ENCODE results near the gene ID1. TPM values are rescaled to one million over a fixed set of nuclear protein-coding genes. Genes with fewer than 3 reads are reported as not detected.

The ID1 gene
- total and polyA plus RNA-seq, 10 of the 15 experiments (the other 5 are each of a cell fraction or from before 2014, with no cell fraction given), result 0.09 to 1.3 (median 0.47) TPM; not detected in 2

DNA sequence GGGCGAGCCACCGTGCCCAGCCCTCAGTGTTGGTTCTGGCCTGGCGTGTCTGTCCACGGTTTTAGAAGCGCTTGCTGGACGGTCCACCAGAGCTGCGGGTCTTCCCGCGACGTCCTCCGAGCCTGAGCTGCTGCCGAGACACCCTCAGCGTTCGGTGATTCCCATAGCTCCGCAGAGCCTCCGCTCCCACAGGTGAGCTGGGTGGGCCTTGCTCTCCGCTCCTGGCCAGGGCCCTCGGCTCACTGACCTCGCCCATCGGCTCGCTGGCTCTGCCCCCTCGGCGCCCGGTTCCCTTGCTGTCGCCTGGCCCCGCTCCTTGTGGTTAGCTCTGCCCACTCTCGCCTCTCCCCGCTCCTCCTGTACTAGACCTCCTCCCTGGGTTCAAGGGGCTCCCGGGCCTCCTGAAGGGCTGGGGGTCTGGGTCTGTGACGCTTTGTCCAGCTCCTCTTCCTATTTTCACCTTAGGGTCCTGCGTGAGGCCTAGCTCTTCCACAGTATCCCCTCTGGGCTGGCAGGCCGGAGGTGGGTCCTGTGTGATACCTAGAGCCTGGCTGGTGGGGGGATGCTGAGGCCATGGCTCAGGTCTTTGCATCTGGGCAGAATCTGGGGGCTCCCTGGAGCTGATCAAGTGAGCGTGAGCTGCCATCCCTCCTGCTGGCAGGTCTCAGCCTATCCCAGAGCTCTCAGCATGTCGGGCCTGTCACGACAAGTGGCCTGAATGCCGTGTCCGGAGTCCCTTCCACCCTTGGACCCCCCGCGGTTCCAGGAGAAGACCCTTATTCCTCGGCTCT lies 27.7 kb downstream of the ID1 start:
- ATAC-seq, result no peak
- H4K20me1 ChIP-seq (ENCODE audit: control insufficient read depth, insufficient read depth), result no peaks in the 10 kb centered on the region
- intact Hi-C loops (cut with micrococcal nuclease; ENCODE audit: unreplicated experiment), result no loop called here
- no peak overlapping the region for H3K27ac ChIP-seq (ENCODE audit: control insufficient read depth, insufficient read depth)
- SMC1A ChIA-PET (ENCODE audit: uncharacterized antibody, unreplicated experiment), result interaction anchor here (0.8 to 5.8 kb wide), 4 partner anchors 28 to 182 kb away, joined by 3 to 34 read pairs (median 18); partner anchors contain the start of gene BCL2L1
- no peaks in the 10 kb centered on the region for H3K9me3 ChIP-seq (replicated peaks; ENCODE audit: control insufficient read depth, insufficient read depth, low read length)
- DNase-seq (ENCODE audit: low read depth, low spot score), result no peak
- no peaks in the 10 kb centered on the region for H3K79me2 ChIP-seq (ENCODE audit: control insufficient read depth, insufficient read depth, low read length)
- no peaks in the 10 kb centered on the region for H3K27me3 ChIP-seq (replicated peaks in 1 of 2; ENCODE audit: control insufficient read depth in 2 of 2, insufficient read depth in 2 of 2, low read length in 1 of 2)
- POLR2A ChIA-PET, result interaction anchor here (1.0 to 1.4 kb wide), 2 partner anchors 8 to 91 kb away, joined by 4 to 13 read pairs; no protein-coding TSS in a partner anchor
- RAD21 ChIA-PET (ENCODE audit: unreplicated experiment), result interaction anchor here (0.8 to 4.3 kb wide), 3 partner anchors 20 to 91 kb away, joined by 4 to 46 read pairs (median 4); no protein-coding TSS in a partner anchor
- H2AFZ ChIP-seq (ENCODE audit: control insufficient read depth, low read depth, low read length), result no peak overlapping the region
- TF ChIP-seq SIX5 (IDR thresholded peaks at IDR 0.05; ENCODE audit: low read depth, low read length, severe bottlenecking), result no peak
- no peak for TF ChIP-seq ZZZ3 (IDR thresholded peaks at IDR 0.05; ENCODE audit: control insufficient read depth, insufficient read length, low read depth)
- no peak for TF ChIP-seq TAF1 (IDR thresholded peaks at IDR 0.05; ENCODE audit: borderline replicate concordance, low read depth, low read length)
- no peak for TF ChIP-seq HDAC6 (IDR thresholded peaks at IDR 0.05; ENCODE audit: unreplicated experiment)
- H3K4me1 ChIP-seq (ENCODE audit: control insufficient read depth, insufficient read depth, low read length), result no peaks in the 10 kb centered on the region
- H3K9ac ChIP-seq (ENCODE audit: control insufficient read depth, insufficient read depth, low read length), result no peak overlapping the region
- CTCF ChIA-PET, result interaction anchor here (0.6 to 4.7 kb wide), 9 partner anchors 14 to 117 kb away, joined by 3 to 85 read pairs (median 9); partner anchors contain the start of gene BCL2L1
- H3K36me3 ChIP-seq (ENCODE audit: control insufficient read depth in 2 of 2, insufficient read depth in 2 of 2, low read length in 1 of 2), result no peaks in the 10 kb centered on the region
- in situ Hi-C loops (cut with MboI), result no loop called here
- H3K4me2 ChIP-seq (ENCODE audit: control insufficient read depth, insufficient read depth), result no peak overlapping the region
- BruUV-seq (replicated peaks), result no TSS peak
- H3K4me3 ChIP-seq, result no peak overlapping the region
- WGBS (ENCODE audit: insufficient coverage, insufficient replicate concordance, low lambda C conversion rate, missing lambda C conversion rate), result 79% methylated on average over 40 of the region's 40 CpGs
- no peak for FAIRE-seq
